Middle frontal gyrus (tissue), 1 donor: ENCODE data around the gene FAM83D.
A peak's percentile ranks its signal among the peaks of the same experiment; 100 is the strongest.
"Not testable (repeated sequence)": the region's sequence is repeated elsewhere in the genome, so short reads cannot be mapped to it uniquely, and the experiment has no call there.

ENCODE experiments used
- DNase-seq: peaks from one replicate; pipeline ENCODE4 v3.0.0-alpha.2; 2015; ENCODE audit warnings: low spot score; ENCODE audit errors: extremely low spot score

FAM83D gene

GRCh38 chr20:38962044-38962927, 36.1 kb downstream of the FAM83D start, which contains the start of gene DHX35:
Gene DHX35, plus strand, starts transcription at chr20:38962344. Its CDS starts 24 bp downstream, at chr20:38962368.
- DNase-seq: peak; percentile 97

- no peak for DNase-seq
These were observed 36.7 kb downstream of the FAM83D start for GRCh38 chr20:38962928-38963401.

- no peak for DNase-seq
These were observed 37.5 kb downstream of the FAM83D start for GRCh38 chr20:38963745-38964144.

GRCh38 chr20:38965264-38965663, 39.0 kb downstream of the FAM83D start:
- no peak for DNase-seq

GRCh38 chr20:38968090-38968489, 41.9 kb downstream of the FAM83D start:
- DNase-seq: no peak

- DNase-seq: no peak
These were observed 43.5 kb downstream of the FAM83D start for GRCh38 chr20:38969708-38970107.

GRCh38 chr20:38970302-38970701, 44.1 kb downstream of the FAM83D start:
- DNase-seq: no peak

- no peak for DNase-seq
These were observed 46.9 kb downstream of the FAM83D start for GRCh38 chr20:38973107-38973506.

GRCh38 chr20:38973645-38974044, 47.4 kb downstream of the FAM83D start:
- DNase-seq: no peak

GRCh38 chr20:38975539-38976120, 49.4 kb downstream of the FAM83D start:
- DNase-seq: no peak

- DNase-seq: no peak
These were observed 53.2 kb downstream of the FAM83D start for GRCh38 chr20:38979434-38979833.

- no peak for DNase-seq
These were observed 53.6 kb downstream of the FAM83D start for GRCh38 chr20:38979842-38980241.

GRCh38 chr20:38982291-38982690, 56.1 kb downstream of the FAM83D start:
- DNase-seq: no peak

GRCh38 chr20:38985060-38985459, 58.8 kb downstream of the FAM83D start:
- DNase-seq: no peak

GRCh38 chr20:38985603-38986170, 59.5 kb downstream of the FAM83D start:
- DNase-seq: no peak

GRCh38 chr20:38986663-38987062, 60.4 kb downstream of the FAM83D start:
- no peak for DNase-seq

GRCh38 chr20:38987777-38988176, 61.6 kb downstream of the FAM83D start:
- DNase-seq: no peak

GRCh38 chr20:38990728-38991127, 64.5 kb downstream of the FAM83D start:
- no peak for DNase-seq

GRCh38 chr20:38991814-38992704, 65.8 kb downstream of the FAM83D start:
- DNase-seq: no peak

- DNase-seq: no peak
These were observed 69.4 kb downstream of the FAM83D start for GRCh38 chr20:38995536-38996044.

GRCh38 chr20:38996866-38997265, 70.6 kb downstream of the FAM83D start:
- not testable (repeated sequence) for DNase-seq
